ENCODE data around the gene LIPI. TPM values are rescaled to one million over a fixed set of nuclear protein-coding genes. Genes with fewer than 3 reads are reported as not detected.

Gene LIPI
- total RNA-seq, 1 experiment from 2014 or later = not detected

DNA sequence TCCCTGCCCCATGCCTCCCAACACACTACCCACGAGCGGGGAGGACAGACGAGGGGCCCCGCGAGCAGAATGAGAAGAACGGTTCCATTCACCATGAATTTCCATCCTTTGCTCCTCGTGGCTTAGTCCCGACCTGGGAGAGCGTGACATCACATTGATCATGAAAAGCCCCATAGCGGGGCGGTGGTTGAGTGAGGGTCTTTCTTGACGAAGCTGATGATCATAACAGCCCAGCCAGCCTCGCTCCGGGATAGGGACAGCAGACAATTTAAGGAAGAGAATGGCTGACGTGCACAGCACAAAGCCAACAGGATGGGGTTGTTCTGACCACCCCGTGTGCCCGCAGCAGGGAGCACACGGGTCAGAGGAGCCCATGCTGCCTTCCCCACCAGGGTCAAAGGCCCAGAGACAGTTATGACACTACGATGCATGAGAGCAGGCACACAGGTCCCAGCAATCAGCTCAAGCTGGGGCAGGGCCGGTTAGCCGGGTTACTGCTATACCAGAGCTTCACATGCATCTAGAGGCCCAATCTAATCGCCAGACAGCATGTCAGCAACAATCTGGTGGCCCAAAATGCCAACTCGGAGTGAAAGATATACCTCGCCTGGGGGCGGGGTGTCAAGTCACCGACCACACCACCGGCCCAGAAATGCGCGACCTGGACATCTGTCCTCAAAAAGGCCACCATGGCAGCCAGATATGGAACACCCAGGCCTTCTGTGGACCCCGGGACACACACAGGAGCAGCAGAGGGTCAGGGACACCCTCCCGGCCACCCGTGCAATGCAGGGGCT, 135.2 kb downstream of the LIPI start:
- no TSS peak for BruUV-seq (replicated peaks)
- Histone ChIP-seq H3K9ac (ENCODE audit: low read length) (no peak overlapping the region), H3K27ac (ENCODE audit: low read length) (no peak overlapping the region), H4K20me1 (ENCODE audit: low read length) (no peaks in the 10 kb centered on the region), H3K36me3 (ENCODE audit: low read depth, low read length) (no peaks in the 10 kb centered on the region), H3K79me2 (ENCODE audit: low read length) (no peaks in the 10 kb centered on the region), H3F3A (ENCODE audit: low read length, unreplicated experiment) (no peaks in the 10 kb centered on the region), H2AFZ (ENCODE audit: low read length) (no peak overlapping the region), H3K9me2 (replicated peaks; ENCODE audit: low read length) (no peaks in the 10 kb centered on the region), H3K4me3 (ENCODE audit: low read length) (no peak overlapping the region), H3K9me3 (ENCODE audit: low read length) (no peaks in the 10 kb centered on the region), H3K4me1 (ENCODE audit: insufficient read depth, low read length) (no peaks in the 10 kb centered on the region), H3K4me2 (ENCODE audit: low read length) (no peak overlapping the region), H3K27me3 (ENCODE audit: low read length) (no peaks in the 10 kb centered on the region)
- ATAC-seq = no peak
- TF ChIP-seq EZH2 (IDR thresholded peaks at IDR 0.05; ENCODE audit: low read length, unreplicated experiment) (no peak), EZH2phosphoT487 (IDR thresholded peaks at IDR 0.05; ENCODE audit: borderline replicate concordance, low read length) (no peak)
- TF ChIP-seq, protein P1, sequence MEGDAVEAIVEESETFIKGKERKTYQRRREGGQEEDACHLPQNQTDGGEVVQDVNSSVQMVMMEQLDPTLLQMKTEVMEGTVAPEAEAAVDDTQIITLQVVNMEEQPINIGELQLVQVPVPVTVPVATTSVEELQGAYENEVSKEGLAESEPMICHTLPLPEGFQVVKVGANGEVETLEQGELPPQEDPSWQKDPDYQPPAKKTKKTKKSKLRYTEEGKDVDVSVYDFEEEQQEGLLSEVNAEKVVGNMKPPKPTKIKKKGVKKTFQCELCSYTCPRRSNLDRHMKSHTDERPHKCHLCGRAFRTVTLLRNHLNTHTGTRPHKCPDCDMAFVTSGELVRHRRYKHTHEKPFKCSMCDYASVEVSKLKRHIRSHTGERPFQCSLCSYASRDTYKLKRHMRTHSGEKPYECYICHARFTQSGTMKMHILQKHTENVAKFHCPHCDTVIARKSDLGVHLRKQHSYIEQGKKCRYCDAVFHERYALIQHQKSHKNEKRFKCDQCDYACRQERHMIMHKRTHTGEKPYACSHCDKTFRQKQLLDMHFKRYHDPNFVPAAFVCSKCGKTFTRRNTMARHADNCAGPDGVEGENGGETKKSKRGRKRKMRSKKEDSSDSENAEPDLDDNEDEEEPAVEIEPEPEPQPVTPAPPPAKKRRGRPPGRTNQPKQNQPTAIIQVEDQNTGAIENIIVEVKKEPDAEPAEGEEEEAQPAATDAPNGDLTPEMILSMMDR (conservative IDR thresholded peaks at IDR 0.05; ENCODE audit: low read depth, low read length) = no peak
- ChIA-PET CTCF (no interaction called here), POLR2A (ENCODE audit: unreplicated experiment) (no interaction called here)
- intact Hi-C loops (cut with micrococcal nuclease) = no loop called here
- no peak for DNase-seq

DNA sequence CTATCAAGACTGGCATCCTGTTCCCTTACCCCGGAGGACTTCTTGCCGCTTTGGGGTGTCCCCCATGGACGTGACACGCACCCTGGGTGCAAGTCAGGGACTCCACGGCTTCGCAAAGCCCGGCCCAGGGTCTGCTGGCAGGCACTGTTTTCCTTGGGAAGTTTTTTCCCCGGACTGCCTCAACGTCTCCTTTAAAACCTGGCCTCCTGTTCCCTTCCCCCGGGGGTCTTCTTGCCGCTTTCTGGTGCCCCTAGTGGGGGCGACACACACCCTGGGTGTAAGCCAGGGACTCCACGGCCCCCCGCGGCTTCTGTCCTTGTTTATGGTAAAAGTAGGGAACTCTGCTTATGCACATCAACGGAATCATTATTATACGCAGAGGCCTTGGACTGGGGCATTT, 136.6 kb downstream of the LIPI start:
- Histone ChIP-seq H3K4me2 (ENCODE audit: low read length) (no peak overlapping the region), H3K27ac (ENCODE audit: low read length) (no peak overlapping the region), H3K79me2 (ENCODE audit: low read length) (no peaks in the 10 kb centered on the region), H3K9me2 (replicated peaks; ENCODE audit: low read length) (no peaks in the 10 kb centered on the region), H3K9ac (ENCODE audit: low read length) (no peak overlapping the region), H4K20me1 (ENCODE audit: low read length) (no peaks in the 10 kb centered on the region), H2AFZ (ENCODE audit: low read length) (no peak overlapping the region), H3F3A (ENCODE audit: low read length, unreplicated experiment) (no peaks in the 10 kb centered on the region), H3K9me3 (ENCODE audit: low read length) (no peaks in the 10 kb centered on the region), H3K36me3 (ENCODE audit: low read depth, low read length) (no peaks in the 10 kb centered on the region), H3K4me3 (ENCODE audit: low read length) (no peak overlapping the region), H3K4me1 (ENCODE audit: insufficient read depth, low read length) (no peaks in the 10 kb centered on the region), H3K27me3 (ENCODE audit: low read length) (no peaks in the 10 kb centered on the region)
- ChIA-PET CTCF (no interaction called here), POLR2A (ENCODE audit: unreplicated experiment) (no interaction called here)
- no peak for ATAC-seq
- BruUV-seq (replicated peaks) = no TSS peak
- TF ChIP-seq, protein P1 (conservative IDR thresholded peaks at IDR 0.05; ENCODE audit: low read depth, low read length) = no peak
- TF ChIP-seq EZH2 (IDR thresholded peaks at IDR 0.05; ENCODE audit: low read length, unreplicated experiment) (no peak), EZH2phosphoT487 (IDR thresholded peaks at IDR 0.05; ENCODE audit: borderline replicate concordance, low read length) (no peak)
- DNase-seq = no peak
- intact Hi-C loops (cut with micrococcal nuclease) = no loop called here

DNA sequence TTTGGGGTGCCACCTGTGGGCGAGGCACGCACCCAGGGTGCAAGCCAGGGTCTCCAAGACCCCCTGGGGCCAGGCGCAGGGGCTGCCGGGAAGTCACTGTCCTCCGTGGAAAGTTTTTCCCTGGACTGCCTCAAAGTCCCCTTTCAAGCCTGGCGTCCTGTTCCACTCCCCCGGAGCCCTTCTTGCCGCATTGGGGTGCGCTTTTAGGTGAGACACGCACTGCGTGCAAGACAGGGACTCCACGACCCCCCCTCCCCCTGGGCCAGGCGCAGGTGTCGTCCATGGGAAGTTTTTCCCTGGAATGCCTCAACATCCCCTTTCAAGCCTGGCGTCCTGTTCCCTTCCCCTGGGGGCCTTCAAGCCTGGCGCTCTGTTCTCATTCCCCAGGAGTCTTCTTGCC, 137.1 kb downstream of the LIPI start:
- no peaks in the 10 kb centered on the region for H3F3A ChIP-seq (ENCODE audit: low read length, unreplicated experiment)
- no peak for DNase-seq
- H3K4me2 ChIP-seq (ENCODE audit: low read length) = no peak overlapping the region
- H3K27me3 ChIP-seq (ENCODE audit: low read length) = no peaks in the 10 kb centered on the region
- ATAC-seq = no peak
- no peak overlapping the region for H3K27ac ChIP-seq (ENCODE audit: low read length)
- no peaks in the 10 kb centered on the region for H3K9me2 ChIP-seq (replicated peaks; ENCODE audit: low read length)
- H3K4me1 ChIP-seq (ENCODE audit: insufficient read depth, low read length) = no peaks in the 10 kb centered on the region
- TF ChIP-seq, protein P1 (conservative IDR thresholded peaks at IDR 0.05; ENCODE audit: low read depth, low read length) = no peak
- TF ChIP-seq EZH2phosphoT487 (IDR thresholded peaks at IDR 0.05; ENCODE audit: borderline replicate concordance, low read length) = no peak
- no peak for TF ChIP-seq EZH2 (IDR thresholded peaks at IDR 0.05; ENCODE audit: low read length, unreplicated experiment)
- ChIA-PET POLR2A (ENCODE audit: unreplicated experiment) (no interaction called here), CTCF (no interaction called here)
- no peaks in the 10 kb centered on the region for H3K79me2 ChIP-seq (ENCODE audit: low read length)
- BruUV-seq (replicated peaks) = no TSS peak
- H3K36me3 ChIP-seq (ENCODE audit: low read depth, low read length) = no peaks in the 10 kb centered on the region
- H3K9ac ChIP-seq (ENCODE audit: low read length) = no peak overlapping the region
- no peak overlapping the region for H3K4me3 ChIP-seq (ENCODE audit: low read length)
- H2AFZ ChIP-seq (ENCODE audit: low read length) = no peak overlapping the region
- H4K20me1 ChIP-seq (ENCODE audit: low read length) = no peaks in the 10 kb centered on the region
- intact Hi-C loops (cut with micrococcal nuclease) = no loop called here
- no peaks in the 10 kb centered on the region for H3K9me3 ChIP-seq (ENCODE audit: low read length)
